ENCODE data around the gene URI1.

GRCh38 chr19:30059741-30060457 lies 117.9 kb downstream of the URI1 start:
- TF ChIP-seq CTCF (IDR thresholded peaks at IDR 0.05; ENCODE audit: low read depth, low read length) = no peak
- no peak for TF ChIP-seq POLR2A (IDR thresholded peaks at IDR 0.05; ENCODE audit: extremely low read depth, insufficient read length)
- TF ChIP-seq MYC (IDR thresholded peaks at IDR 0.05; ENCODE audit: low read depth, low read length) = no peak
- TF ChIP-seq MAX (IDR thresholded peaks at IDR 0.05; ENCODE audit: low read depth, low read length) = no peak
